ENCODE results near the gene DOCK11.

- TF ChIP-seq CTCF (IDR thresholded peaks at IDR 0.05) (no peak), POLR2A (IDR thresholded peaks at IDR 0.05) (no peak), EP300 (IDR thresholded peaks at IDR 0.05) (no peak)
Measured at GRCh38 chrX:118560489-118560888, 64.9 kb downstream of the DOCK11 start.
